Common myeloid progenitor, CD34-positive (primary cell): Measurements from ENCODE around the gene CSF2.

Source experiments
- CTCF ChIA-PET: fragments of 350-600 bp; sonication (Branson Sonifier 250); formaldehyde crosslinking; loops from one replicate; lab custom pipeline; 2021; ENCODE audit warnings: antibody characterized with exemption; lab: Charles Lee
- POLR2A ChIA-PET: fragments of 350-600 bp; sonication (Branson Sonifier 250); formaldehyde crosslinking; loops from one replicate; lab custom pipeline; 2021; ENCODE audit warnings: antibody characterized with exemption; lab: Charles Lee
- DNase-seq, 3 donors: peaks; one replicate each; pipeline versions ENCODE4 v3.0.0 to v3.0.0-alpha.2; 2013
- H3K27ac ChIP-seq, 2 experiments: 1 replicate in 1 of 2; 2 replicates in 1 of 2; pipeline ENCODE4 v1.7.0; 2013; ENCODE audit warnings: inconsistent platforms in 2 of 2, low read length in 2 of 2, mild to moderate bottlenecking in 2 of 2, low read depth in 1 of 2, moderate library complexity in 1 of 2; ENCODE audit not compliant: severe bottlenecking in 2 of 2, insufficient read depth in 1 of 2, poor library complexity in 1 of 2
- H3K27me3 ChIP-seq, 5 experiments: replicated peaks in 2 of 5; 1 replicate in 3 of 5; 2 replicates in 2 of 5; pipeline versions ENCODE4 v1.6.1 to v1.7.0; 2013; ENCODE audit warnings: low read length in 4 of 5, mild to moderate bottlenecking in 2 of 5, moderate library complexity in 2 of 5, inconsistent platforms in 1 of 5; ENCODE audit not compliant: insufficient read depth in 5 of 5, control insufficient read depth in 4 of 5
- H3K36me3 ChIP-seq, 4 experiments: 1 replicate in 2 of 4; 2 replicates in 2 of 4; pipeline versions ENCODE4 v1.6.1 to v1.7.0; 2013; ENCODE audit warnings: low read length in 3 of 4, control low read depth in 1 of 4, mild to moderate bottlenecking in 1 of 4; ENCODE audit not compliant: control insufficient read depth in 4 of 4, insufficient read depth in 4 of 4
- H3K4me1 ChIP-seq, 4 experiments: 1 replicate in 3 of 4; 2 replicates in 1 of 4; pipeline versions ENCODE4 v1.6.1 to v1.7.1; 2013; ENCODE audit warnings: low read length in 3 of 4, mild to moderate bottlenecking in 3 of 4, control low read depth in 1 of 4, inconsistent platforms in 1 of 4, moderate library complexity in 1 of 4; ENCODE audit not compliant: control insufficient read depth in 4 of 4, insufficient read depth in 4 of 4; ENCODE audit errors: control extremely low read depth in 1 of 4
- H3K4me3 ChIP-seq, 7 experiments: 1 replicate in 4 of 7; 2 replicates in 3 of 7; pipeline versions ENCODE4 v1.5.1 to v1.7.0; 2013; ENCODE audit warnings: mild to moderate bottlenecking in 7 of 7, low read length in 6 of 7, moderate library complexity in 6 of 7, inconsistent platforms in 2 of 7, low read depth in 2 of 7, control low read depth in 1 of 7; ENCODE audit not compliant: insufficient read depth in 4 of 7, control insufficient read depth in 1 of 7; ENCODE audit errors: extremely low read depth in 1 of 7
- H3K9me3 ChIP-seq, 5 experiments: 1 replicate in 4 of 5; 2 replicates in 1 of 5; pipeline versions ENCODE4 v1.6.1 to v1.7.1; 2013; ENCODE audit warnings: low read length in 4 of 5, mild to moderate bottlenecking in 2 of 5, inconsistent platforms in 1 of 5, low read depth in 1 of 5, moderate library complexity in 1 of 5; ENCODE audit not compliant: control insufficient read depth in 4 of 5, insufficient read depth in 2 of 5; ENCODE audit errors: control extremely low read depth in 1 of 5
- WGBS: methylation state at CpG from one replicate; pipeline ENCODE4 v1.1.5; 2013; ENCODE audit not compliant: insufficient coverage; 5-methylcytosine and 5-hydroxymethylcytosine counted together

The CSF2 gene

DNA sequence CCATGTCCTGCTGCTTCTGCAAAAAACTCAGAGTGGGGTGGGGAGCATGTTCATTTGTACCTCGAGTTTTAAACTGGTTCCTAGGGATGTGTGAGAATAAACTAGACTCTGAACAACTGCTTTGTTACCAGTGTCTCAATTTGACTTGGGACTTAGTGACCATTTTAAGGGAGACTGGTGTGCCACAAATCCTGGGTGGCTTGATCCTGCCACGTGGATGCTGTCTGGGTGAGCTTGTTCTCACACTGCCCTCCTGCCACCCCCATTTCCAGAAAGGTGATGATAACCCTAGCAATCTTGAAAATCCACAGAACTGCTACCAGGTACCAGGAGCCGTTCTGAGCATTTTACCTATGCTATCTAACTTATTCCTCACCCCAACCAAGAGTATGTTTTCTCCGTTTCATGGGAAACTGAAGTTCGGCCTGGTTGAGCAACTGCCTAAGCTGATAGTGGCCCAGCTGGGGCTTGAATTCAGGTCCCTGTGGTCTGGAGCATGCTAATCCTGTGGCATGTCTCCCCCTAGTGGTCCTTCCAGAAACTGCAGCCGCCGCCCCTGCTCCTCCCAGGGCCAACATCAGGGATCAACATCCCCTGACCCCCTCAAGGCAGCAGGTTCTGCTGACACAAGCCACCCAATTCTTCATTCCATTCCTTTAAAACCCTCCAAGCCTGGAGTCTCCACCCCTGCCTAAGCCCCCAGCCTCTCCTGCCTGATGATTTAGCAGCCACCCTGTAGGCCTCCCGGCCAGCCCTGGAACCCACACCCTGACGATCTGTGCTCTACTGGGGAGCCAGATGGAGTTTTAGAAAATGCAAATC is 10.3 kb upstream of the CSF2 start:
- peaks cover 0 to 5% (median 1%) of the 10 kb centered on the region in 4 experiments for H3K4me1 ChIP-seq
- H3K36me3 ChIP-seq = no peaks in the 10 kb centered on the region
- H3K27me3 ChIP-seq = peaks cover 0 to 3% (median 0%) of the 10 kb centered on the region in 5 experiments
- H3K27ac ChIP-seq = no peak overlapping the region
- H3K9me3 ChIP-seq = no peaks in the 10 kb centered on the region
- ChIA-PET POLR2A (interaction anchor here (0.8 kb wide), 1 partner anchor 264 kb away, joined by 4 read pairs; no protein-coding TSS in a partner anchor), CTCF (interaction anchor here (0.6 to 5.6 kb wide), 30 partner anchors 8 to 640 kb away, joined by 3 to 49 read pairs (median 5); partner anchors contain the start of gene ACSL6)
- DNase-seq = peak; percentile 58 to 74 (median 71)
- no peak overlapping the region for H3K4me3 ChIP-seq
- 48% methylated on average over 9 of the region's 9 CpGs for WGBS

GRCh38 chr5:132064140-132064539 is 9.4 kb upstream of the CSF2 start:
- POLR2A ChIA-PET = no interaction called here

DNA sequence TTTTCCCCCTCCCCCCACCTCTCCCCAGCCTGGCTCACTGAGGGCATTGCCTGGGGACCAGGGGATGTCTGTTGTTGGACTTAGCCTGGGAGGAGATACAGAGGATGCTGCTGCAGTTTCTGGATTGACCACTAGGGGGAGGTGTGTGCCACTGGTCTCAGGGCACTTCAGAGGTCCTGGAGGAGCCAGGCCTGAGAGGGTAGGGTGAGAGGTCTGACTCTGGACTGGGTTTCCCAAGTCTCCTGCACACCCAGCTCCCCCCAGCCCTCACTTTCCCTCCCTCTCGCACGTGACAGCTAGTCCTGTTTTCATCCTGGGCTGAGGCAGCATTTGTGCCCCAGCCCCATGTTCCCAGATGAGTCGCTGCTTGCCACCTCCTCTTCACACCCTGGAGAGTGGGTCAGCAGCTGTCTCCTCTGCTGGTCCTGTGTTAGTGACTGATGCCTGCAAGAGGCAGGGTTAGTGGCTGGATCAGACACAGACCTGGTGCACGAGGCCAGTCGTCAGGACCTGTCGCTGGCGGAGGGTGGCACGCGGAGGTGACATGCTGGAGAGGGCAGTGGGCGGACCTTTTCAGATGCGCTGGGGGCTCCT is 8.8 kb upstream of the CSF2 start:
- no peak overlapping the region for H3K4me3 ChIP-seq
- ChIA-PET CTCF (interaction anchor here (0.5 to 5.6 kb wide), 24 partner anchors 9 to 479 kb away, joined by 3 to 49 read pairs (median 4); partner anchors contain the start of gene CSF2), POLR2A (no interaction called here)
- DNase-seq = peak; percentile 70 to 81 (median 73)
- whole genome bisulfite sequencing = 75% methylated on average over 11 of the region's 11 CpGs
- H3K4me1 ChIP-seq = peaks cover 0 to 11% (median 2%) of the 10 kb centered on the region in 4 experiments
- H3K9me3 ChIP-seq = no peaks in the 10 kb centered on the region
- no peaks in the 10 kb centered on the region for H3K36me3 ChIP-seq
- peaks cover 0 to 3% (median 0%) of the 10 kb centered on the region in 5 experiments for H3K27me3 ChIP-seq
- no peak overlapping the region for H3K27ac ChIP-seq

More at GRCh38 chr5:132064140-132064539, 9.4 kb upstream of the CSF2 start:
- Histone ChIP-seq H3K27me3 (peaks cover 0 to 3% (median 0%) of the 10 kb centered on the region in 5 experiments), H3K4me1 (peaks cover 0 to 7% (median 1%) of the 10 kb centered on the region in 4 experiments), H3K9me3 (no peaks in the 10 kb centered on the region), H3K27ac (no peak overlapping the region), H3K36me3 (no peaks in the 10 kb centered on the region), H3K4me3 (no peak overlapping the region)
- 100% methylated on average over 2 of the region's 5 CpGs for WGBS
- no peak for DNase-seq
- CTCF ChIA-PET = interaction anchor here (0.6 to 5.6 kb wide), 27 partner anchors 7 to 535 kb away, joined by 3 to 49 read pairs (median 5); partner anchors contain the start of genes ACSL6 and CSF2

- no CpG with 5 or more reads among the region's 4 CpGs for WGBS
- no peak overlapping the region for H3K27ac ChIP-seq
- no peak overlapping the region for H3K4me3 ChIP-seq
- H3K27me3 ChIP-seq = peaks cover 0 to 3% (median 0%) of the 10 kb centered on the region in 5 experiments
- no peaks in the 10 kb centered on the region for H3K36me3 ChIP-seq
- peaks cover 0 to 15% (median 8%) of the 10 kb centered on the region in 4 experiments for H3K4me1 ChIP-seq
- ChIA-PET POLR2A (no interaction called here), CTCF (interaction anchor here (0.5 to 5.6 kb wide), 27 partner anchors 9 to 480 kb away, joined by 3 to 49 read pairs (median 5); partner anchors contain the start of gene CSF2)
- peak; percentile 64 to 73 (median 67) for DNase-seq
- no peaks in the 10 kb centered on the region for H3K9me3 ChIP-seq
Observed at GRCh38 chr5:132065351-132065937, 8.1 kb upstream of the CSF2 start.

DNA sequence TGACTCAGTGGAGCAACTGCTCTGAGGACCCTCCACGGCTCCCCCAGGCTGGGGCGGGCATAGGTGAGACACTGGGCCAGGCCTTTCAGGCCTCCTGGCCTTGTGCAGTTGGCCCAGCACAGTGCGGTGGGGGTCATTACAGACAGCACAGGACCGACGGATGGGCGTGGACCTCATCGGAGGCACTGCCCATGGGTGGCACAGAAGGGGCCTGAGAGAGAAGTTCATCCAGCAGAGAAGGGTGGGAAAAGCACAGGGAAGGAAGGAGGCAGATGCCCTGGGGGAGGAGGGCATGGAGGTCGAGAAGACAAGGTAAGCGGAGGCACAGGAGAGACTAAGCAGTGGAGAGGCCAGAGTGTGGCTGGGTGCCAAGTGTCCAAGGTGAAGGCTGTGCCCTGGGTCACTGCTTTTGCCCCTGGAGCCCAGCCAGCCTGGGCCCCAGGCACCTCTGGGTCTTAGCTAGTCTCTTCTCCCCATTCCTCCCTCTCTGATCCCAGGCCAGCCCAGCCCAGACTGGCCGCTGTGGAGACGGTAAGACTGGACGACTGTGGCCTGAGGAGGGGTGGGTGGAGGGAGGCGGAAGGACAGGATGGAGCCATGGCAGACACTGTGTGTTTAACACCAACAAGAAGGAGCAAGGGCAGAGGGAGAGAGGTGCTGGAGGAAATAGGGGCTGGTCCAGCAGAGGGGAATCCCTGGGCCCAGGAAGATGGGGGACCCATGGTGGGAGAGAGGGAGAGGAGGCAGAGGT is 7.5 kb upstream of the CSF2 start:
- ChIA-PET CTCF (interaction anchor here (0.6 to 5.6 kb wide), 21 partner anchors 11 to 172 kb away, joined by 3 to 49 read pairs (median 4); no protein-coding TSS in a partner anchor), POLR2A (no interaction called here)
- no peaks in the 10 kb centered on the region for H3K36me3 ChIP-seq
- DNase-seq = no peak
- peaks cover 0 to 18% (median 14%) of the 10 kb centered on the region in 4 experiments for H3K4me1 ChIP-seq
- H3K4me3 ChIP-seq = no peak overlapping the region
- no peak overlapping the region for H3K27ac ChIP-seq
- H3K27me3 ChIP-seq = peaks cover 0 to 3% (median 0%) of the 10 kb centered on the region in 5 experiments
- 98% methylated on average over 12 of the region's 13 CpGs for WGBS
- no peaks in the 10 kb centered on the region for H3K9me3 ChIP-seq

DNA sequence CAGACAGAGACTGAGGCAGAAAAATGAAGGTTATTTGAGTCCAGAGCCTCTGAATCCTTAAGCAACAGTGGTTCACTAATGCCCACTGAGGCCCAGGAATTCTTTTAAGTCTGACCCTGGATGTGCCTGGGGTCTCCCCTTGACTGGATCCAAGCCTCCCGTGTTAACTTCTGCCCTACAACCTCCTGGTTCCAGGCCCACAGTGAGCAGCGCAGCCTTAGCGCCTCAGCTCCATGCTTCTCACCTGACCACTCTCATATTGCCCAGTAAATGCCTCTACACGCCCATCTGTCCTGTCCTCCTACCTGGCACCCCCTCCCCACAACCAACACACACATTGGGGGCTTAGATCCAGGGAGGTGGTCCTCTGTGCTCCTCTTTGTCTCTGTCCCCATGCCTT is 6.7 kb upstream of the CSF2 start:
- H3K27ac ChIP-seq = no peak overlapping the region
- H3K4me1 ChIP-seq = peaks cover 0 to 20% (median 16%) of the 10 kb centered on the region in 4 experiments
- no peaks in the 10 kb centered on the region for H3K9me3 ChIP-seq
- no peaks in the 10 kb centered on the region for H3K36me3 ChIP-seq
- H3K27me3 ChIP-seq = peaks cover 0 to 3% (median 0%) of the 10 kb centered on the region in 5 experiments
- DNase-seq = no peak
- ChIA-PET CTCF (interaction anchor here (0.6 to 5.6 kb wide), 14 partner anchors 14 to 171 kb away, joined by 3 to 49 read pairs (median 4); no protein-coding TSS in a partner anchor), POLR2A (interaction anchor here (0.7 kb wide), 1 partner anchor 16 kb away, joined by 3 read pairs; no protein-coding TSS in a partner anchor)
- 90% methylated on average over 4 of the region's 4 CpGs for WGBS
- H3K4me3 ChIP-seq = no peak overlapping the region
